Activated CD4-positive, alpha-beta T cell treated with anti-CD3 and anti-CD28 coated beads, Interleukin-2, amount 50 U/mL, for 48 hours (primary cell): ENCODE data around the gene DPY30.

ENCODE experiments used
- DNase-seq, 2 experiments: peaks; one replicate each; pipeline ENCODE4 v3.0.0-alpha.2; 2020

The DPY30 gene

DNA sequence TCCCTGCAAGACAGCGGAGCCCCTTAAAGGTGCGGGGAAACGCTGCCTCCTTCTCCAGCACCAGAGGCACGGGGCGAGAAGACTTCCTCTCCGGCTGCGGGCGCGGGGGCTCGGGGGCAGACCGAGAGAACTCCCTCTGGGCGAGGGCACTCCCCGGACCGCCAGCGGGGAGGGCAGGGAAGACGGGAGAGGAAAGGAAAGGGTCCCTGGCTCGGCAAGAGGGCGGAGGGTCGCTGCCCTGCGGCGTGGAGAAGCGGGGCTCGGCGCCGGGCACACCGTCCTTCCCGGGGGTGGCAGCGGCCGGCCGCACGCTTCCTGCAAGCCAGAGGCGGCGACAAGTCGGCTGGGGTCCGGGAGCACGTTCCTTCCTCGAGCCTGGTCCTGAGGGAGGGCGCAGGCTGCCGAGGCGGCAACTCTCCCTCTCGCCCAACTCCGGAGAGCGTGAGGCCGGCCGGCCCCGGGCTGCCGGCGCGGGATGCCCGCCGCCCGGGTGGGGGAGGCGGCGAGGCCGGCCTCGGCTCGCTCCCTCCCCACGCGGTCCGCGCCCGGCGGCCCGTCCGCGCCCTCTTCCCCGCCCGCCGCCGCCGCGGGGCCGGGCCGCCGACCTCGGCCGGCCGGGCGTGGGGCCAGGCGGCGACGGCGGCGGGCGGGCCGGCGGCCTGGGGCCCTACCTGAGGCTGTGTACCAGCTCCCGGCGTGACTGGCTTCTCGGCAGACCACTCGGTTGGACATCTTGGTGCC is 29.9 kb downstream of the DPY30 start:
- peak; percentile 47 to 49 for DNase-seq

DNA sequence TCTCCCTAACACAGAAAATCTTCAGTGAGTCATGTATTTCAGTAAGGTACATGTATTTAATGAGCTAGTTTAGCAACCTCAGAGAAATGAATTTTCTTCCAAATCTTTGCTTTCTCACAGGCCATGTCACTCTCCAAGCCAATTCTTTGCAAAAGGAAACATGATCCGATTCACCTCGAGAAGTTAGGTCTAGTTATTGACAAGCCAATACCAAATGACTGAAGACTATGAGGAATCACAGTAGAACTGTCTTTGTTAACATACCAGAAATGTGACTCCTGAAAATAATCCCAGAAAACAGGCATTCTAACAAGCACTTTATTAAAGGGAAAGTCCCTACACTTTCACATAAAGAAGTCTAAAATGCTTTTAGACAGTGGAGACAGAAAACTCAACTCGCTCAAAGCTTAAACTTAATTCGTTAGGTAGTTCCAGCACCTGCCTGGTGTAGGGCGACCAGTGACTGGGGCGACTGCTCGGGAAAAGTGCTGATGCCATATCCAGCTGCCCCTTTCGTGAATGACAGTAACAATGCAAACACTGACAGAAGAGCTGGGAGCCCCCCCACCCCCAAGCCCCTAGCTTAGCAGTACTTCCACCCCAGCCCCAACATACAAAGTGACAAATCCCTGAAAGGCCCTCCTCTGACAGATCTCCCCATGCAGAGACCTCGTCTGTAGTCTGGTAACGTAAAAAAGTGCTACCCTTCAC is 30.6 kb downstream of the DPY30 start:
- DNase-seq = no peak

DNA sequence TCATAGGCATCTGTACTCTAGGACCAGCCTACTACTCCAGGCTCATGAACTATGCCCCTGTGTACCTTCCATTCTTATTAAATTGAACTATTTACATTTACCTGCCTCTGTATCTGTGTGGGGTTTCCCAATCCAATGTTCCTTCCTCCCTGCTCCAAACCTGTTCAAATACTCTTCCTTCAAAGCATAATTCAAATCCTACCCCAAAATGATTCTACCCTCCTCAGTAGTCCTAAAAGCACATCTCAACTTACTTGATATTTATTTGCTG is 32.5 kb downstream of the DPY30 start:
- DNase-seq = no peak

DNA sequence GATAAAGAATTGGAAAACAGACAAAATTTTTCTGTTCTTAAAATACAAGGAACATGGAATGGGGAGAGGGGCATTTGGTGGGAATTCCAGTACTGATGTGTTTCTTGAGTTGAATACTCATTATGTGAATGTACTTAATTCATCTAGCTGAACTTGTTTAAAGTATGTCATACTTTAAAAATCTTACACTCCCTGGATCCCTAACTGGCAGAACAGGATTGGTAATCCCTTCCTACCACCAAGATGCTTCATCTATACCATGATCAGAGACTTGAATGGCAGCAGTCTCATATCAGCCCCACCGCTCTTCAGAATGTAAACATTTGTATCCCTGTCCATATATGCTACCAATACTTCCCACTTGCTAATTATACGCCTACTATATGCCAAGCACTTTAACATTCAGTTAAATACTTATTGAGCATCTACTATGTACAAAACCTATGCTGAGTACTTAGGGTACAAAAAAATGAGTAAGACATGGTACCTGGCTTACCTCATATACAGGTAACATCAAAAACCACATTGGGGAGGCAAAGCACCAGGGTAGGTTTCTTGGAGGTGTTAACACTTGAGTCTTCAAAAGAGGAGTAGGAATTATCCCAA is 34.1 kb downstream of the DPY30 start:
- no peak for DNase-seq

DNA sequence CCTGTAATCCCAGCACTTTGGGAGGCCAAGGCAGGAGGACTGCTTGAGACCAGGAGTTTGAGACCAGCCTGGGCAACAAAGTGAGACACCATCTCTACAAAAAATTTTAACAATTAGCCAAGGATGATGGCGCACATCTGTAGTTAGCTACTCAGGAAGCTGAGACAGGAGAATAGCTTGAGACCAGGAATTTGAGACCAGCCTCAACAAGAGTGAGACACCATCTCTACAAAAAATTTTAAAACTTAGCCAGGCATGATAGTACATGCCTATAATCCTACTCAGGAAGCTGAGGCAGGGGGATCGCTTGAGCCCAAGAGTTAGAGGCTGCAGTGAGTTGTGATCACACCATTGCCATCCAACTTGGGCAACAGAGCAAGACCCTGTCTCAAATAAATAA is 35.8 kb downstream of the DPY30 start:
- no peak for DNase-seq

DNA sequence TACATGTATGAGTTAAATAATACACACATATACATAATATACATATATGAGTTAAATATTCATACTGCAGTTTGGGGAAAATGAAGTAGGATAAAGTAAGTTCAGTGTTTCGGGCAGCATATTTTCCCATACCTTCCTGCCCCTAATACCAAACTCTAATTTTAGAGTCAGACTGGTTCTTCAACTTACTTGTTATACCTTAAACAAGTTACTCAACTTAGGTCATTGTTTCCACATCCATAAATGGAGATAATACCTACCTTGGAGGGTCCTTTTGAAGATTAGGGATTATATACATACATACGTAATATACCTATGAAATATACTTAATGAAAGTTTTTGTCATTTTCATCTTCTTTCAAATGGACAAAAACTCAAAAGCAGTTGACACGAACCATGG is 37.2 kb downstream of the DPY30 start:
- no peak for DNase-seq

DNA sequence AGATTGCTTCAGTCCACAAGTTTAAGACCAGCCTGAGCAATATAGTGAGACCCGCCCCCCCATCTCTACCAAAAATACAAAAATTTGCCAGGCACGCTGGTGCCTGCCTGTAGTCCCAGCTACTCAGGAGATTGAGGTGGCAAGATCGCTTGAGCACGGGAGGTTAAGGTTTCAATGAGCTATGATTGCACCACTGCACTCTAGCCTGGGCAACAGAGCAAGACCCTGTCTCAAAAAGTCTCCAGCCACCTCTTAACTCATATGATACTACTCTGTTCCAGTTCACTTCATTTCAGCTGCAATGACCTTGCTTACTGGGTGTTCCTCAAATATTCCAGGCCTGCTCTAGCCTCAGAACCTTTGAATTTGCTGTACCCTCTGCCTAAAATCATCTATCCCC is 40.2 kb downstream of the DPY30 start:
- no peak for DNase-seq

DNA sequence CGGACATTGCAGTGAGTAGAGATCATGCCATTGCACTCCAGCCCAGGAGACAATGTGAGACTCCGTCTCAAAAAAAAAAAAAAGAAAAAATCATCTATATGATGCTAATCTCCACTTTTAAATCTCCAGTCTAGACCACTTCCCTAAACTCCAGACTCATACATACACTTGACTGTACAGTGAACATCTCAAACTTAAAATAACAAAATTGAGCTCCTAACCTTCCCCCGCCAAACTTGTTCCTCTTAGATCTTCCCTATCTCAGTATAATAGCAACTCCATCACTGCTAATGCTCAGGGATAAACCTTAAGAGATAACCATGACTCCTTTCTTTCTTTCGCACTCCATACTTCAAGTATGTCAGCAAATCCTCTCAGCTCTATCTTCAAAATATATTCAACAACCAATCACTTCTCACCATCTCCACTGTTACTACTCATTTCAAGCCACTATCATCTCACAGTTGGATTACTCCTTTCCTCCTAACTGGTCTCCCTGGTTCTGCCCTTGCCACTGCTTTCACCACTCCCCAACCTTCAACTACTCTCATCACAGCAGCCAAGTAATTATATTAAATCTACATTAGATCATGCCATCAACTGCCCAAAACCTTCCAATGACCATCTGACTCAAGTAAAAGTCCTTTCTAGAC is 40.7 kb downstream of the DPY30 start:
- DNase-seq = no peak

DNA sequence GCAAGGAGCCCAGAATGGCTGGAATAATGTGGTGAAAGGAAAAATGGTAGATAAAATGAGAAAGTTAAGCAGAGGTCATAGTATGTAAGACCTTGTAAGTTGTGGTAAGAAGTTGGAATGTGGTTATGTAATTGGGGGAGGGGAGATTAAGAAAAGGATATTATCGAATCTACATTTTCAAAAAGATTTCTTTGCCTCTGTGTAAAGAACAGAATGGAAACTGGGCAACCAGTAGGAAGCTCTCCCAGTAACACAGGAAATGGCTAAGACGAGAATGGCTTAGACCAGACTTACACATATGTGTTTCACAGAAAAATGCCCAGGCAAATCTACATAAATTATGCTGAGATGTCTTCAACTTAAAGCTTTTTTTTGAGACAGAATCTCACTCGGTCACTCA is 42.0 kb downstream of the DPY30 start:
- no peak for DNase-seq

DNA sequence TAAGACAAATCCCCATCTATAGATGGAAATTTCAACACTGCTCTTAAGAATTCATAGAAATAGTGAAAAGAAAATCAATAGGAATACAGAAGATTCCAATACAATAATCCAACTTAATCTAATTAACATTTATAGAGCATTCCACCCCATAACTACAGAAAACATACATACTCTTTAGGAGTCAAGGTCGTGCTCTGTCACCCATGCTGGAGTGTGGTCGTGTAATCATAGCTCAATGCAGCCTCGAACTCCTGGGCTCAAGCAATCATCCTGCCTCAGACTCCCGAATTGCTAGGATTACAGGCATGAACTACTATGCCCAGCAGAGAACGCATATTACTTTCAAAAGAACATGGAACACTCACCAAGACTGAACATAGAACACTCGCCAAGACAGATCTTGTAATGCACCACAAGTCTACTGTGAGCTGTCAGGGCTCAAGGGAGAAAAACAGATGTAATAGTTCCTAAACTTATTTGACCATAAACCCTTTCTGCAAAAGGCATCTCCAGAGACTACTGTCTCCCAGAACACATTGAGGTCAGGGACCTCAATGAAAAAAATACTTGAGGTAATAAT is 42.9 kb downstream of the DPY30 start:
- no peak for DNase-seq

DNA sequence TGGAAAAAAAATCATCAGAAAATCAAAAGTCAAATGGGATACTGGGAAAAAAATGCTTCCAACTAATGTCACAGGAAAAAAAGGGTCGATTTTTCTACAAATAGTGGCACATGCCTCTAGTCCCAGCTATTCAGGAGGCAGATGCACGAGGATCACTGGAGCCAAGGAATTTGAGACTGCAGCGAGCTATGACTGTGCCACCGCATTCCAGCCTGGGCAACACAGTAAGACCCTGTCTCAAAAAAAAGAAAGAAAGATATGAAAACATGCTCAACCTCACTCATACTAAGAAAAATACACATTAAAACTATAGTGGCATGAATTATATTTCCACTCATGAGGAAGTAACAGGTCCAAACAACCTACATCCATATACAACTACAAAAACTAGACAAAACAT is 46.7 kb downstream of the DPY30 start:
- DNase-seq = no peak

DNA sequence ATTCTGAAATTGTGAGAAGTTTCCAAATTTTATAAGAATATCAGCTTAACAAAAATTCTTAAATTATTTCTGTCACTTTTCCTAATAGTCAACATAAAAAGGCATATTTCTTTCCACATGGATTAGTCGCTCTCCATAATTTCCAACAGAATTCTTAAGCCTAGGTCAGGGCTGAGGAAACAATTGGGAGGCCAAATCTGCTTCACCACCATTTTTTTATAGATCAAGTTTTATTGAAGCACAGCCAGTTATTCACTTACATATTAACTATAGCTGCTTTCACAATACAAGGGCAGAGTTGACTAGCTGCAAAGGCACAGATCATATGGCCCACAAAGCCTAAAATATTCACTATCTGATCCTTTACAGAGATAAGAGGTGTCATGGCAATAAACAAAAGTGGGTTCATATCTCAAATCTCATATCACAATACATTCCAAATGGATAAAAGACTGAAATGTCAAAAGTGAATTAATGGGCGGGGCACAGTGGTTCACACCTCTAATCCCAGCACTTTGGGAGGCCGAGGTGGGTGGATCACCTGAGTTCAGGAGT is 47.5 kb downstream of the DPY30 start:
- DNase-seq = no peak

DNA sequence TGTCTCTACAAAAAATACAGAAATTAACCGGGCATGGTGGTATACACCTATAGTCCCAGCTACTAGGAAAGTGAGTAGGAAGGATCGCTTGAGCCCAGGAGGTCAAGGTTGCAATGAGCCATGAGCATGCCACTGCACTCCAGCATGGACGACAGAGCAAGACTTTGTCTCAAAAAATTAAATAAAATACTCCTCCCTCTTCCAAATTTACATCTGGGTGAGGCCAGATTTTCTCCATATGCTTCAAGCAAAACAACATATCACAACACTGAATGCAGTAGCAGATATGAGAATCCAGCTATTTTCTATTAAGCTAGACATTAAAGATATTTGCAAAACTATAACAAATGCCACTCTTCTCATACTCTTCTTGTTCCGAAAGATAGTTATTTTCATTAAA is 49.7 kb downstream of the DPY30 start:
- DNase-seq = no peak

DNA sequence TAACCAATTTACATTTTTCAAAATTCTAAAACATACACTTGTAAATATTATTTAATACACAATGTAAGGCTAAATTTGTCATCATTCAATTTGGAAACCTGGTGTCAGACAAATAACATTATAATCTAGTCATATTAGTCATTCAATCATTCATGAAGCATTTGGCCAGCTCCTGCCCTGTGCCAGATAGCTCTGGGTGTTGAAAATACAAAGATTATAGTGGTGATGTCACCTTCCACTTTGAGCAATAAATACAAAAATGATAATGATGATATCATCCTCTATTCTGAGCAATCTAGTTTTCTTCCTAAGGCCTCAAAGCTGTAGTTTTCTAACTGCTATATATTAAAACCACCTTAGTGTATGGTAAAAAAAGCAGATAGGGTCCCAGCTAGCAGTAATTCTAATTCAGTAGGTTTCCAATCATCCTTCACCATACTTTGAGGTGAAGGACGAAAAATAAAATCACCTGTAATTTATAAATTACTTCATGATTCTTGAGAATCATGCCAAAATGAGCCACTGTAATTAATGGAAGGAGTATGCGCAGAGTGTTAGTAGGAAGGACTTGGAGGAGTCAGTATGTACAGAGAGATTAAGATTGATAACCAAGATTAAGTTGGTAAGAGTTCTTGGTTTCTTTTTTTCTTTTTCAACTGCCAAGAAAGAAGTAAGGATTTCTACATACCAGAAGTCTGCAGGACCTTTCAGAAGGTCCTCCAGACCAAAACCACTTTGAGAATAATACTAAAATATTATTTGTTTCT is 52.0 kb downstream of the DPY30 start:
- DNase-seq = no peak

DNA sequence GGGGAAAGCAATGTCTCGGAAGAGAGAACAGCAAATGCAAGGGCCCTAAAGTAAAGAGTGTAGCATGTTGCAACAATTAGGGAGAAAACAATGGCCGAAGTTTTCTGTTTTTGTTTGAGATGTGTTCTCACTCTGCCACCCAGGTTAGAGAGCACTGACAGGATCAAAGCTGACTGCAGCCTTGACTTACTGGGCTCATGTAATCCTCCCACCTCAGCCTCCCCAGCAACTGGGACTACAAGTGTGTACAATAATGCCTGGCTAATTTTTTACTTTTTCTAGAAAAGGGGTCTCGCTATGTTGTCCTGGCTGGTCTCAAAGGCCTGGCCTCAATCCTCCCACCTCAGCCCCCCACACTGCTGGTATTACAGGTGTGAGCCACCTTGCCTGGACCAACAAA is 52.7 kb downstream of the DPY30 start:
- DNase-seq = no peak

DNA sequence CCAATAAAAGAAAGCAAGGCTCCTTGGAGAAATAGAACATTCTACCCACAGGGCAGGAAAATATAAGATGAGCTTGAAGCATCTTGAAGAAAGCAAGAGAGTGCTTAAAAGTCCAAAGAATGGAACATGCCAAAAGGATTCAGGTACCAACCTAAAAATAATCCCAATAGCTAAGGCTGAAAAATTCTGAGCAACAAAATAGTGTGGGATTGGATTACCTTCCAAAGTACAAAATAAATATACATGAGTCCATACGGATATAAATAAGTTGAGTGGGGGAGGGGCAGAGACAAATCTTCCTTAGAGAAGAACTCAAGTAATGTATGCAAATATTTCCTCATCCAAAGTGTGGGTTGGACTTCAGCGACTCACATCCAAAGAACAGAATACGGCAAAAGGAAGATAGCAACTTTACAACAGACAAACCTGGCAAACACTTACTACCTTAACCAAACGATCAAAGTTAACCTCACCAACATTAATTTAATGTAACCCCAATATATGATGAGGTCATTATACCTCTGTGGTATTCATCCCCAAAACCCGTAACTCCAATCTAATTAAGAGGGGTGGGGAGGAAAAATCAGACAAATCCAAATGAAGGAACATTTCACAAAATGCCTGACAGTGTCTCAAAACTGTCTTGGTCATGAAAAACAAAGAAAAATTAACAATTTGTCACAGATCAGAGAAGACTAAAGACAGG is 55.7 kb downstream of the DPY30 start:
- DNase-seq = no peak

DNA sequence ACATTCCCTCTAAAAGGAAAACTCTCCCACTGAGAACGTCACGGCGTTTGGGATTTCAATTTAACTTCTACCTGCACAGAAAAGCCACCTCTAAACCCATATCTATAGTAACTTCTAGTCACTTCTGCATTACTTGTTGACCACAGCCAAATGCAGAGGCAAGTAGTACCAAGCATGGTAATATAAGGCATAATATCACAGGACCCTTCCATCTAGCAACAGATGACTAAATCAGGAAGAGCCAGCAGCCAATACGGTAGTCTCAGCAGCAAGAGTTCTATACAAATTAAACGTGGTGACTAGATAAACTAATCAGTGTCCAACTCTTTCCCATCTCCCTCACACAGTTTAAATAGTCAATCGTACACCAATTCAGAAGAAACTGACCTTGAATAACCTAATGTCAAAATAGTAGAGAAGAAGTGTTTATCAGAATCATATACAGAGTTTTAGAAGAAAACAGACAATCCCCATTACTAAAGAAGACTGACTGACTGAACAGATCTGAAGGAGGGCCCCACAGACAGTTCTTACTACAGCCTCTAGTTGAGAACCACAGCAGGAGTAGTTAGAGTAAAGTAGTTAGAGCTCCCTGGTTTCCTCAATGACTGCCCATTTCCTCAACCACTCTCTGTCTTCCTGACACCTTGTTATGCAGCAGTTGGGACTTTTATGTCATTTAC is 58.8 kb downstream of the DPY30 start:
- DNase-seq = no peak

DNA sequence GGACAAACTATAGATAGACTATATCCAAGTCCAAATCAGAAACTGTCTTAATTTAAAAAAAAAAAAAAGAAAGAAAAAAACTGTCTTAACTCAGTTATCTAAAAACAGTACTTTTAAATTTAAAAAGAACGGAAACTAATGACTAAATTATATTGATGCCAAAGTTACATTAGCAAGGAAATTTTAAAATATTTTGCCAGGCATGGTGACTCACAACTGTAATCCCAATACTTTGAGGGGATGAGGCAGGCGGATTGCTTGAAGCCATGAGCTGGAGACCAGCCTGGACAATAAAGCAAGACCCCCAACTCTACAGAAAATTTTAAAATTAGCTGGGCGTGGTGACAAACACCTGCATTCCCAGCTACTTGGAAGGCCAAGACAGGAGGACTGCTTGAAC is 59.6 kb downstream of the DPY30 start:
- no peak for DNase-seq

DNA sequence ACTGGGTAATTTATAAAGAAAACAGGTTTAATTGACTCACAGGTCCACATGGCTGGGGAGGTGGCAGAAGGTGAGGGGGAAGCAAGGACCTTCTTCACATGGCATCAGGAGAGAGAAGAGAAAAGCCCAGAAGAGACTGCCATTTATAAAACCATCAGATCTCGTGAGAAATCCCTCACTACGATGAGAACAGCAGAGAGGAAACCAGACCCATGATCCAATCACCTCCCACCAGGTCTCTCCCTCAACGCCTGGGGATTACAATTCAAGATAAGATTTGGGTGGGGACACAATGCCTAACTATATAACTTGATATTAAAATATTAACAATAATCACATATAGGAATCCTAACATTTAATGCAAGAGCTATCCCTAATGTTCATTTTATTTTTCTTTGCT is 60.6 kb downstream of the DPY30 start:
- no peak for DNase-seq

DNA sequence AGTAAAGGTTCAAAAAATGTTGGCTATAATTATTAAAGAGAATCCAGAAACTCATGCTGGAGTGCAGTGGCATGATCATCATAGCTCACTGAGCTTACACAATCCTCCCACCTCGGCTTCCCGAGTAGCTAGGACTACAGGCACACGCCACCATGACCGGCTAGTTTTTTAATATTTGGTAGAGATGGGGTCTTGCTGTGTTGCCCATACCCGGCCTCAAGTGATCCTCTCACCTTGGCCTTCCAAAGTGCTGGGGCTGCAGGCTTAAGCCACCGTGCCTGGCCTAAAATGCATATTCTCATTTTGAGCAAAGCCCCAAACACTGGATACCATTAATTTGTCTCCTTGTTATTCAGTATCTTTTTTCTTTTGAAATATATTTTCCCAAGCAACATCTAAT is 61.2 kb downstream of the DPY30 start:
- DNase-seq = no peak
